Muscle of back (tissue), 11 donors: ENCODE data around the gene SH3TC2. TPM values are rescaled to one million over a fixed set of nuclear protein-coding genes. Genes with fewer than 3 reads are reported as not detected.

Experiments
- DNase-seq, 3 donors: peaks; one replicate each; pipeline versions ENCODE4 v3.0.0 to v3.0.0-alpha.2; 2013
- polyA plus RNA-seq, 10 donors: library from polyadenylated mRNA; unstranded; fragments of 120-200 nt; gene quantifications; one replicate each; pipeline ENCODE4 v1.2.1, GENCODE V29; 2013; ENCODE audit not compliant: insufficient read length in 10 of 10

Gene SH3TC2
- polyA plus RNA-seq, 10 donors: 0.82 to 2.5 (median 2.0) TPM

DNA sequence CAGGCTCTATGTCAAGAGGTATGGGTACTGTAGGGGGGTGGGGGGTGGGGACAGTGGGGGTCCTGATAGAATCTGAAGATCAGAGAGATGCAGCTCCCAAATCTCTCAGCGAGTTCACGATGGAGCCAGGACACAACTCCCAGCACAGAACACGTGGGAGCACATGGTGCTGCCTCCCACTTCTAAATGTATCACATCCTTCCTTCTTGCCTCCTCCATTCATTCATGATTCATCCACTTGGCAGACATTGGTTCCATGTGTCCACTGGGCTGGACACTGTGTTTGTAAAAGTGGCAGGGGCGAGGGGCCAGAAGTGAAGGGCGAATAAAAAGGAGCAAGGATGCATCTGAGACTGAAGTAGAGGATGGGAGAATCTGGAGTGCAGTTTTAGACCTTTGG, 33.9 kb downstream of the SH3TC2 start:
- DNase-seq: no peak

- no peak for DNase-seq
Measured at GRCh38 chr5:149028161-149028560, 34.7 kb downstream of the SH3TC2 start.

DNA sequence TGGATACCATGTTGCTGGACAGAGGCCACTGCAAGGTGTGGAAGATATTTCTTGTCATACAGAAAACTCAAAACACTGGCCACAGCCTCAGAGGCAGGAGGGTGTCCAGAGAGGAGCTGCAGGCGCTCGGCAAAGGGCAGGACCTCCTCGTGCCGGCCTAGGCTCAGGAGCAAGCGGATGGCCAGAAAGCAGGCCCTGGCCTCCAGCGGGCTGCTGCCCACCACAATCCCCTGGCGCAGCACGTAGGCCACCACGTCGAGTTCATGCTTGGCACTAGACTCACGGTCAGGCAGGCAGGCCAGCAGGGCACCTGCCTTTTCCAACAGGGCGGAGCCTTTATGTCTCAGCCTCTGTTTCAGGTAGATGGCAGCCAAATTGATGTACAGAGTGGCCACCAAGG, 35.2 kb downstream of the SH3TC2 start:
- DNase-seq: no peak

- no peak for DNase-seq
Measured at GRCh38 chr5:149024943-149025342, 37.9 kb downstream of the SH3TC2 start.

- no peak for DNase-seq
Measured at GRCh38 chr5:149024477-149024876, 38.4 kb downstream of the SH3TC2 start.

DNA sequence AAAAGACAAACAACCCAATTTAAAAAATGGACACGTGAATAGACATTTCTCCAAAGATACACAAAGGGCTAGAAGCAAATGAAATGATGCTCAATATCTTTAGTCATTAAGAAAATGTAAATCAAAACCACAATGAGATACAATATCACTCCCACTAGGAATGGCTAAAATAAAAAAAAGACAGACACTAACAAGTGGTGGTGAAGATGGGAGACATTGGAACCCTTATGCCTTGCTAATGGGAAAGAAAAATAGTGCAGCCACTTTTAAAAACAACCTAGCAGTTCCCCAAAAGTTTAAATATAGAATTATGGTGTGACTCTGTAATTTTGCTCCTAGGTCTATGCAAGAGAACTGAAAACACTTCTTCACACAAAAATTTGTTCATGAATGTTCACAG, 40.7 kb downstream of the SH3TC2 start:
- DNase-seq: no peak

DNA sequence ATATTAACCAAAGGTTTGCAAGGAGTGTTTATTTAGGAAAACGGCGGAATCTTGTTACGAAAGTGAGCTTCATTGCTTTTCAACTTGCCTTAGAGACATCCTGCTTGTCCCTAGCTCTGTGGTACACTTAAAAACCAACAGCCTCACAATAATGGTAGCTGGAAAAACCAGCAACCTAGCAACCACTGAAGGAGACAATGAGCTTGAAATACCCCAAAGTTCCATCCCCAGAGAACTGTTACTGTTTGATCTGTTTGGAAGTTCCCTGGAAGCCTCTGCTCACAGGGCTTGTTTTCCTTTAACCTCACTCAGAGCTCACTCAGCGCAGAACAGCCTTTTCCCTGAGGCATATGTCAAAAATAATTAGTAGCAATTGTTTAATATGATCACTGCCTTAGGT, 43.2 kb downstream of the SH3TC2 start:
- DNase-seq: peak in 1 of 3 donors; percentile 47

DNA sequence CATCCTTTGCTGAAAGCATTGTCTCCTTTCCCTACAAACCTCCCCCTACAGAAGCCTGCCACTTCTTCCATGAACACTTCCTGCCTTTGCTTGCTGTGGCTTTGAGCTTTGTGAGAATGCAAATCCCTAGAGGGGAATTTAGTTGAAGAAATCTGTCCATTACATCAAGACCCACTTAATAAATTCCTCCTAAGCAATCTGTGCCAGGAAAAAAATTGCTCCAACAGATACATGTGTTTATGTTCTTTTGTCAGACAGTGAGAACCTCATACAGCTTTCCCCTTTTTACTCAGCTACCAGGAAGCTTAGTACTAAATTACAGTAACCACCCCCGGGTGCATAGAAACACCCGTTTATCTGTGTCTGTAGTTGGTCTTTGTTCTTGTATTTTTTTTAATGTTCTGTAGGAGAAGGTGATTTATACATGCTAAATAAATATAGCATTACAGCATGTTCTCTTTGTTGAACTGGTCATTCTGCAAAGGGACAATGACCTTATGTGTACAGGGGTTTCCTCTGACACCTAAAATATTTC, 43.9 kb downstream of the SH3TC2 start:
- peak; percentile 49 to 86 (median 72) for DNase-seq

DNA sequence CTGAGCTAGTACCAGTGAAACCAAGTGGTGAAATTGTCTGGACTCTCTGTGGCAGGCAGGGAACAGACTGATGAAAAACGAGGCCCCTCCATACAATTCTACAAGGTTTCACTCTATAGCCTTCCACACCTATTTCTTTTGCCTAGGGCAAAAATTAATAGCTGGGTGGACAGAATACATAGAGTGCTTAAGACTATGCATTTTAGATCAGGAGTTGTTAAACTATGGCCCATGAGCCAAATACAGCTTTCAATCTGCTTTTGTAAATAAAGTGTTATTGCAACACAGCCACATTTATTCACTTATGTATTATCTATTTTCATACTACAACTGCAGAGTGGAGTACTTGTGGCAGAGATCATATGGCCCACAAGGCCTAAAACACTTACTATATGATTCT, 45.2 kb downstream of the SH3TC2 start:
- no peak for DNase-seq

DNA sequence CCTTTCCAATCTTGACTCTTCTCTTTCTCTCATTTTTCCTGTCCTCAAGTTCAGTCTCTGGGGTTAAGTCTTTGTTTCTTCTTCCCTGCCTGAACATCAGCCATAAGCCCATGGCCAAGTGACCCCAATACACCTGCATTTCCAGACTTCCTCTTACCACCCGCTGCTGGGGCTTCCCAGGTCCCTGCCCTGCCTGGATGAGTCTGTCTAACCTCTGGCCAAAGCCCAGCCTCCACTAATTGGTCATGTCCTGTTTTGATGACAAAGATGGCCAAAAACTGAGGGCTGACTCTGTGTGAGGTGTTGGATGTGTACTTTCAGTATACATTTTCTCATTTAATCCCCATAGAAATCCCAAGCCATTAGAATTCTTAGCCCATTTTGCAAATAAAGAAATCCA, 47.3 kb downstream of the SH3TC2 start:
- no peak for DNase-seq

- peak in 1 of 3 donors; percentile 41 for DNase-seq
Measured at GRCh38 chr5:149015126-149015525, 47.7 kb downstream of the SH3TC2 start.

GRCh38 chr5:149014571-149015031, 48.3 kb downstream of the SH3TC2 start:
- DNase-seq: peak in 1 of 3 donors; percentile 59

GRCh38 chr5:149013796-149014195, 49.1 kb downstream of the SH3TC2 start:
- peak in 2 of 3 donors; percentile 37 to 78 for DNase-seq

DNA sequence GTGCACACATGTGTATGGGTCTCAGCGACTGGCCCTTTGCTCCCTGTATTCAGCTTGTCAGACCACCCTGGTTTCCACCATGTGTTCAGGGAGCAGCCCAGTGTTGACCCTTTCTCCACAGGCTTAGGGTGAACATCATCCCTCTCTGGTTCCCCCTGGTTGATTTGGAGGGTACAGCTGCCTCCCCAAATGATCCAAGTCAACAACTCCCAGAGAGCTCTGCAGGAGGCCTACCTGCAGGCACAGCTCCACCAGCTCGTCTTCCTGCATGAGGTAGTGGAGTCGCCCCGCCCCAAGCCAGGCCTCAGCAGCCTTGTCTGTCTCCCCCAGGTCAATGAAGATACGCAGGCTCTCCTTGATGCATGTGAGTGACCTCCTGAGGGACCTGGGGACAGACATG, 50.5 kb downstream of the SH3TC2 start:
- DNase-seq: no peak

- DNase-seq: no peak
Measured at GRCh38 chr5:149011728-149012127, 51.1 kb downstream of the SH3TC2 start.

DNA sequence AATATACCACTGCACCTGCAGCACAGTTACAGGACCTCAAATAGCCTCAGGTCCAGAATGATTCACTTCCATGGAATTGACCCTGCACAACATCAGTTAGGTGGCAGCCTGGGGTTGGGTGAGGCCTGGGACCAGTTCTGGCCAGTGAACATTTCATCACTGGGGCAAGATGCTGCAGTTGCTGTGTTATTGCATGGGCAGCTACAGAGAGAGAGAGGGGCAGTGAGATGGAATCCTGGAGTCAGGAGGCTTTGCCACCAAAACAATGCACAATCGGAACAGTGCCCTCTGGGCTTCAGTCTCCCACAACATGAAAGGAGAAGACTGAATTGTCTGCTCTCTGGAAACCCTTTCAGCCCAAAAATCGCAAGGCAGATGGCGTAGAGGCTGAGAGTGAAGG, 51.8 kb downstream of the SH3TC2 start:
- no peak for DNase-seq

DNA sequence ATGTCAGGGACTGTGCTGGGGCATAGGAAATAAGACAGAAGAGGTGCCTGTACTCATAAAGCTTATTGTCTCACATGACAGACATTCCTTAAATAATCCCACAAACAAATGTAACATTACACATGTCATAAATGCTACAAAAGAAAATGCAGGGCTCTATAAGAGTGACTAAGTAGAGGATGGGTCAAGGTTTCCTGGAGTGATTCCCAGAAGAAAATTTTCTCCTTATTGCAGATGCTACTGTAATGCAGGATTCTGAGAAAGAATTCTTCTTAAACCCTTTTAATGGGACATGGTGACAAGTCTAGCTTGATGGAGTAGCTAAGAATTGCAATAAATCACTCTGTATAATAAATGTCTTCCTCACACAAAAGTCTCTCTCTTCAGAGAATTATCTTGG, 55.7 kb downstream of the SH3TC2 start:
- peak in 1 of 3 donors; percentile 85 for DNase-seq

DNA sequence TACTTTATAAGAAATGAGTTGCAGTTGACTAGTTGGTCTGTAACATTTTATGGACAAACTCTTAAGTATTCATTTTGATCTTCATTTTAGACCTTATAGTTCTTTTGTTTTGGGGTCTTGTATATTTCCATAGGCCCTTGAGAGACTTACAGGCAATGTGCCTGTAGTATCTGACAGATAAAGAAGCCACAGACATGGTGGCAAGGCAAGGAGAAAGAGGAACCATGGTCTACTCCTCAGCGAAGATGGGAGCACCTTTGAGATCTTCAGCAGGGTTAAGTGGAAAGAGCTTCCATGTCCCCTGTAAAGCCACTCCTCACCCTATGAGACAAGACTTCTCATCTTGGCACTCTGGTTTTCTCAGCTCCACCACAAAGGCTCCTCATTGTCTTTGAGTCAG, 56.4 kb downstream of the SH3TC2 start:
- DNase-seq: no peak

DNA sequence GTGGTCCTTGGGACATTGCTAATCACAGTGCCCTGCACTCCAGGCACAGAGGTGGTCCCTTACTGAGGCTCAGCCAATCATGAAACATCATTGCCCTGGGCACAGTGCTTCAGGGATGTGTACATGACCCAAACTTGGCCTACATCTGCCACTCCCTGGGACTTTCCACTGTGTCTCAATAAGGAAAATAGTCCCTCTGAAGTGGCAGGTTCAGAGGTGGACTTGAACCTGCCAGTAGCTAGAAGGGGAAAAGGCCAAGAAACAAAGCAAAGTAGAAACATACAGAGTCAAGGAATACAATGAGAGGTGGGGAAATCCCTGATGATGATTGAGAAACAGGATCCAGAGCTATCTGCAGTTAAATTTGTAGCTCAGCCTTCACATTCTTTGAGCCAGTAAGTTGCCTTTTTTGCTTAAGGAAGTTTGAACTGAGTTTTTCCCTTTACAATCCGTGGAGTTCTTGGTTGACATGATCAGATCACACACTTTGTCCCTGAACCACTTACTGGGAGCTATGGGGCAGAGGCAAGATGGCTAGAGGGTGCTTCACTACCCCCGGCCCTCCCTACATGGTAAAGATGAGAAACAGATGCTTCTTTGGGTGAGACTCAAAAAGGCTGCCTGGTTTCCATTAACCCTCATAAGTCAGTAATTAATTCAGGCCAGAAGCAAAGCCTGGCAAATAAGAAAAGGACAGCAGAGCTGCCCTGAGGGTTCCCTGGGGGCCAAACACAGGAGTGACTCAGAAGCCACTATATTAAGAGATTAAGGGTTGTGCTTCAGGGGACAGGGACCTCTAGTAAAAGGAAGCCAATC, 57.6 kb downstream of the SH3TC2 start:
- DNase-seq: peak in 1 of 3 donors; percentile 48

DNA sequence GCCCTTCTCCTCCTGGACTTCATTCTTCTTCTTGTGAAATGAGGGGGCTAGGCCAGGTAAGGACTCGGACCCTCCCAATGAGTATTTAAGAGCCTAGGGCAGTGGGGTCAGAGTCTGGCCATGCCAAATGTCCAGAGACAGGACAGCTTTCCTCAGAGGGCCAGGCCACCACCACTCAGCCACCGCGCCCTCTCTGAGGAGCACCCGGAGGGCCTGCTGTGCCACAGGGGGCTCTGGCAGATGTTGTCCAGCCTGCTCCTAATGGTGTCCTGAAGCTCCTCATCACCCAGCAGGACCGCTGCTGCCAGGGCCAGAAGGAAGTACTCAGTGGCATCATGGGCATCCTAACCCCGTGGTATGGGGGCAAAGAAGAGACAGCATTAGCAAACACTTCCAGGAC, 58.3 kb downstream of the SH3TC2 start:
- DNase-seq: no peak

GRCh38 chr5:149002761-149003689, 59.8 kb downstream of the SH3TC2 start:
- DNase-seq: peak in 1 of 3 donors; percentile 28

DNA sequence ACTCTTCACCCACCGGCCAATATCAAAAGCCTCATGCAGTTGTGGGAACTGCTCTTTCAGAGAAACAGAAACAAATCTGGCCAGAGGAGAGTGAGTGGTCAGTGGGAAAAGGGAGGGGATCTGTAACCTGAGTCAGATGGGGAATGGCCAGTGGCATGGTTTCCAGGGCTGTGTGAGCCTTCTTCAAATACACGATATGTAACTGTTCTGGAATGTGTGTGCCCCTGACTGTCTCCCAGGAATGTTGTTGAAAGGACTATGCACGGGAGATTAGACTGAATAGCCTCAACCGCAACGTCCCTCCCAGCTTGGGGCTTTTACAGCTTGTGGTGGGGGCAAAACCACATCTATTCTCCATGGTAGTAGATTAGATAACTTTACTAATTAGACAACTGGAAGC, 60.8 kb downstream of the SH3TC2 start:
- DNase-seq: peak; percentile 70 to 94 (median 76)
